K562 (cell line): ENCODE results near the gene TIGAR. TPM values are rescaled to one million over a fixed set of nuclear protein-coding genes. Genes with fewer than 3 reads are reported as not detected.

Experiments
- ARID3A ChIP-seq: IDR thresholded peaks from 2 replicates; pipeline ENCODE4 v1.6.1; 2012; ENCODE audit warnings: low read depth, low read length, improper control_type of control experiment, borderline replicate concordance
- BACH1 ChIP-seq: fragments of 200-800 bp; sonication (Bioruptor generic); IDR thresholded peaks from 2 replicates; pipeline ENCODE4 v1.6.1; 2016; ENCODE audit warnings: missing genetic modification characterization, missing compliant biosample characterization
- CUX1 ChIP-seq: fragments of 200-800 bp; sonication (Bioruptor generic); IDR thresholded peaks from 2 replicates; pipeline ENCODE4 v1.6.1; 2016; ENCODE audit warnings: missing genetic modification characterization, missing compliant biosample characterization
- HNRNPH1 ChIP-seq: fragments of 200-400 bp; formaldehyde crosslinking; optimal IDR thresholded peaks from 2 replicates; pipeline ENCODE3; 2017; ENCODE audit warnings: low read depth, mild to moderate bottlenecking, low read length, moderate library complexity
- HNRNPK ChIP-seq: fragments of 200-400 bp; formaldehyde crosslinking; IDR thresholded peaks from one replicate; pipeline ENCODE4 v1.6.1; 2018; ENCODE audit warnings: mild to moderate bottlenecking, low read depth, low read length; ENCODE audit not compliant: poor library complexity, severe bottlenecking
- LCOR ChIP-seq: sonication (generic); formaldehyde crosslinking; IDR thresholded peaks from 2 replicates; pipeline ENCODE4 v1.8.0; 2022; ENCODE audit warnings: mild to moderate bottlenecking, missing genetic modification reagents
- NFIC ChIP-seq: fragments of 450-650 bp; IDR thresholded peaks from 2 replicates; pipeline ENCODE4 v1.6.1; 2017; ENCODE audit warnings: mild to moderate bottlenecking, inconsistent platforms
- PCBP2 ChIP-seq: fragments of 200-400 bp; formaldehyde crosslinking; IDR thresholded peaks from 2 replicates; pipeline ENCODE4 v1.6.1; 2018; ENCODE audit warnings: low read length, low read depth, mild to moderate bottlenecking, moderate library complexity; ENCODE audit not compliant: poor library complexity, severe bottlenecking
- POLR2A ChIP-seq: fragments of 450-650 bp; conservative IDR thresholded peaks from 2 replicates; pipeline ENCODE4 v1.6.1; 2016
- SMARCA5 ChIP-seq: fragments of 450-650 bp; IDR thresholded peaks from 2 replicates; pipeline ENCODE4 v1.6.1; 2016
- ZKSCAN3 ChIP-seq: fragments of 250-450 bp; sonication (Bioruptor Pico); IDR thresholded peaks from 2 replicates; pipeline ENCODE4 v1.4.0; 2020
- ZNF518B ChIP-seq: fragments of 250-450 bp; sonication (Bioruptor Pico); IDR thresholded peaks from 2 replicates; pipeline ENCODE4 v1.5.0; 2021; ENCODE audit warnings: mild to moderate bottlenecking, moderate library complexity
- polyA plus RNA-seq, 8 experiments: library from polyadenylated mRNA; depleted of rRNA in 4 of 8; stranded (reverse) in 5 of 8; unstranded in 3 of 8; fragments of >200 nt; fragmentation: Nextera tagmentation in 2 of 8; fragmentation: Illumina TruSeq in 1 of 8; extraction: Ambion mirVana in 2 of 8; extraction: Trizol in 1 of 8; gene quantifications; 2 replicates each; pipeline versions ENCODE4 v1.2.1 to v1.2.3, GENCODE V29; 2011 to 2014; ENCODE audit warnings: inconsistent platforms in 1 of 8, missing spikeins in 1 of 8
- total RNA-seq, 7 experiments: library from RNA; depleted of rRNA in 6 of 7; stranded (reverse); fragments of >200 nt in 6 of 7; fragmentation: Illumina TruSeq in 2 of 7; extraction: Trizol in 2 of 7; gene quantifications; 2 replicates each; pipeline versions ENCODE4 v1.2.1 to v1.2.3, GENCODE V29; 2011 to 2021; ENCODE audit warnings: low replicate concordance in 1 of 7
- TF ChIP-seq, protein P1 (sequence below): fragments of 450-650 bp; formaldehyde crosslinking; IDR thresholded peaks from 2 replicates; pipeline ENCODE4 v1.4.0; 2022; ENCODE audit warnings: missing genetic modification characterization

The TIGAR gene
- total and polyA plus RNA-seq, 9 of the 15 experiments (the other 6 are each of a cell fraction or from before 2014, with no cell fraction given), result 0.11 to 1.0 (median 0.53) TPM; not detected in 2

GRCh38 chr12:4272424-4273272 is 48.4 kb upstream of the TIGAR start (continued):
- TF ChIP-seq ARID3A, result no peak
- TF ChIP-seq SMARCA5, result no peak
- TF ChIP-seq BACH1 (tag), result no peak
- TF ChIP-seq, protein P1, sequence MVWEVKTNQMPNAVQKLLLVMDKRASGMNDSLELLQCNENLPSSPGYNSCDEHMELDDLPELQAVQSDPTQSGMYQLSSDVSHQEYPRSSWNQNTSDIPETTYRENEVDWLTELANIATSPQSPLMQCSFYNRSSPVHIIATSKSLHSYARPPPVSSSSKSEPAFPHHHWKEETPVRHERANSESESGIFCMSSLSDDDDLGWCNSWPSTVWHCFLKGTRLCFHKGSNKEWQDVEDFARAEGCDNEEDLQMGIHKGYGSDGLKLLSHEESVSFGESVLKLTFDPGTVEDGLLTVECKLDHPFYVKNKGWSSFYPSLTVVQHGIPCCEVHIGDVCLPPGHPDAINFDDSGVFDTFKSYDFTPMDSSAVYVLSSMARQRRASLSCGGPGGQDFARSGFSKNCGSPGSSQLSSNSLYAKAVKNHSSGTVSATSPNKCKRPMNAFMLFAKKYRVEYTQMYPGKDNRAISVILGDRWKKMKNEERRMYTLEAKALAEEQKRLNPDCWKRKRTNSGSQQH (CRISPR knock-in tag), result no peak
- no peak for TF ChIP-seq HNRNPK
- no peak for TF ChIP-seq HNRNPH1
- no peak for TF ChIP-seq PCBP2
- no peak for TF ChIP-seq ZKSCAN3
- TF ChIP-seq POLR2A, result peak; percentile 69
- no peak for TF ChIP-seq NFIC
- no peak for TF ChIP-seq ZNF518B (CRISPR knock-in tag)
- TF ChIP-seq CUX1 (CRISPR knock-in tag), result no peak
- TF ChIP-seq LCOR (CRISPR knock-in tag), result 0 out of 2 replicates have a peak, but pooled peaks have one; percentile 38
